Stimulated activated CD4-positive, alpha-beta T cell treated with anti-CD3 and anti-CD28 coated beads, Interleukin-4, amount 100 ng/mL, for 48 hours (primary cell): Measurements from ENCODE around the gene NOTO.
A peak's percentile ranks its signal among the peaks of the same experiment; 100 is the strongest.
"Not testable (repeated sequence)": the region's sequence is repeated elsewhere in the genome, so short reads cannot be mapped to it uniquely, and the experiment has no call there.

Experiments
- DNase-seq, 2 donors: peaks; one replicate each; pipeline ENCODE4 v3.0.0-alpha.2; 2020; ENCODE audit warnings: low read depth in 2 of 2

The NOTO gene

GRCh38 chr2:73202156-73203054, at the start of gene NOTO:
TSS of gene NOTO (plus strand) at chr2:73202574. CDS start at chr2:73202667, 93 bp downstream.
- no peak for DNase-seq

GRCh38 chr2:73156539-73157124, 45.7 kb upstream of the NOTO start:
- DNase-seq: peak; percentile 33 to 36

- no peak for DNase-seq
Observed at GRCh38 chr2:73162856-73163391, 39.5 kb upstream of the NOTO start.

- peak; percentile 51 for DNase-seq
Observed at GRCh38 chr2:73163483-73164367, 38.6 kb upstream of the NOTO start.

- not testable (repeated sequence) for DNase-seq
Observed at GRCh38 chr2:73165978-73166377, 36.4 kb upstream of the NOTO start.

GRCh38 chr2:73166813-73167212, 35.6 kb upstream of the NOTO start:
- not testable (repeated sequence) for DNase-seq

GRCh38 chr2:73168348-73168747, 34.0 kb upstream of the NOTO start:
- not testable (repeated sequence) for DNase-seq

- DNase-seq: not testable (repeated sequence)
Observed at GRCh38 chr2:73170341-73170740, 32.0 kb upstream of the NOTO start.

- DNase-seq: peak; percentile 44 to 55
Observed at GRCh38 chr2:73172963-73173362, 29.4 kb upstream of the NOTO start.

GRCh38 chr2:73173781-73174180, 28.6 kb upstream of the NOTO start:
- no peak for DNase-seq

- no peak for DNase-seq
Observed at GRCh38 chr2:73174244-73174643, 28.1 kb upstream of the NOTO start.

GRCh38 chr2:73174941-73175662, 27.3 kb upstream of the NOTO start:
- no peak for DNase-seq

- peak; percentile 66 to 71 for DNase-seq
Observed at GRCh38 chr2:73175663-73176204, 26.6 kb upstream of the NOTO start.

GRCh38 chr2:73176205-73176880, 26.0 kb upstream of the NOTO start:
- DNase-seq: no peak

- DNase-seq: peak; percentile 87 to 88
Observed at GRCh38 chr2:73176881-73177644, 25.3 kb upstream of the NOTO start.

GRCh38 chr2:73177645-73178255, 24.6 kb upstream of the NOTO start:
- no peak for DNase-seq

- no peak for DNase-seq
Observed at GRCh38 chr2:73185965-73186364, 16.4 kb upstream of the NOTO start.

GRCh38 chr2:73187549-73187948, 14.8 kb upstream of the NOTO start:
- DNase-seq: no peak

GRCh38 chr2:73197579-73197978, 4.8 kb upstream of the NOTO start:
- DNase-seq: no peak
